Ovary (tissue), 3 donors: ENCODE data around the gene CCT2.

Experiments used
- CTCF ChIP-seq, 3 donors: fragments of 450-650 bp in 2 of 3; fragments of 200-600 bp in 1 of 3; IDR thresholded peaks; one replicate each; pipeline versions ENCODE4 v1.5.1 to v1.8.0; 2016 to 2022; ENCODE audit warnings: antibody characterized with exemption in 3 of 3, mild to moderate bottlenecking in 1 of 3
- EP300 ChIP-seq: sonication (generic); formaldehyde crosslinking; IDR thresholded peaks from one replicate; pipeline ENCODE4 v1.6.1; 2017; ENCODE audit warnings: antibody characterized with exemption
- POLR2A ChIP-seq: fragments of 450-650 bp; IDR thresholded peaks from one replicate; pipeline ENCODE4 v1.6.1; 2017; ENCODE audit warnings: antibody characterized with exemption, mild to moderate bottlenecking, moderate library complexity
- donor health status: DM: no; HTN: no; CAD: no.

GRCh38 chr12:69570545-69571399 lies 14.5 kb upstream of the CCT2 start:
- TF ChIP-seq CTCF (IDR thresholded peaks at IDR 0.05) (peak; percentile 52 to 73 (median 71)), POLR2A (no peak), EP300 (no peak)
